ENCODE data around the gene NSMCE1.
A peak's percentile ranks its signal among the peaks of the same experiment; 100 is the strongest.

Gene NSMCE1

DNA sequence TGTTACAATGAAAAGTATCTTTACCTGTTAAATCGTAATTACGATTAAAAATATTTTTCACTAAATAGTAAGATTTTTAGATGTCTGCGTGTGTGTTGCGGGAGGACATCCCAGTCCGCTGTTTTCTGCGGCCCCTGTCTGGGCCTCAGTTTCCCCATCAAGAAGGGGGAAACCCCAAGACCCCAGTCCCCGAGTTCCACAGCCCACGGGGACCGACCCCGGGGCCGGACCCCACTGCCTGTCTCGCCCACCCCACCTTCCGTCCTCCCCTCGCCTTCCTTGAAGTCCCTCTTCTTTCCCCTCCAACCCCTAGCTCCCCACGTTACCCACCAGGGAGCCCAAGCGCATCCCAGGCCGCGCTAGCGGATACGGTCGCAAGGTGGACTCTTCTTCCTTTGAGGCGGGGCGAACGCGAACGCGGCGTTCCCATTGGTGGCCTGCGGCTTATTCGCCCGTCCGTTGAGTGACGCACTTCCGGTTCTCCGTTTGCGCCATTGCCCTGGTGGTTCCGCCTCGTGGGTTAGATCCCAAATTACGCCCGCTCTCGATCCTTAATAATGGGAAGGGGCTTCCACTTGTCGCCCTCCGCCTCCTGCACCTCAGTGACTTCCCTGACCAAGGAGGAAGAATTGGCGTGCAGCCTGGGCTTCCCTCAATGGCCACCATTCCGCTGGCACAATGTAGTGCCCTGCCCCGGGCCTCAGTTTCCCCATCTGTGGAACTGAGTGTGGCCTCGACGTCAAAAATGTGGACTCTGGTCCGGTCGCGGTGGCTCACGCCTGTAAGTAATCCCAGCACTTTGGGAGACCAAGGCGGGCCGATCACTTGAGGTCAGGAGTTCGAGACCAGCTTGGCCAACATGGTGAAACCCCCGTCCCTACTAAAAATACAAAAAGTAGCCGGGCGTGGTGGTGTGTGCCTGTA, at the start of gene NSMCE1:
Gene NSMCE1, minus strand, starts transcription at position 397 of the 924 bp plus-strand sequence. CDS start 11,202 bp downstream, outside the sequence.
- peak; percentile 97 for DNase-seq

DNA sequence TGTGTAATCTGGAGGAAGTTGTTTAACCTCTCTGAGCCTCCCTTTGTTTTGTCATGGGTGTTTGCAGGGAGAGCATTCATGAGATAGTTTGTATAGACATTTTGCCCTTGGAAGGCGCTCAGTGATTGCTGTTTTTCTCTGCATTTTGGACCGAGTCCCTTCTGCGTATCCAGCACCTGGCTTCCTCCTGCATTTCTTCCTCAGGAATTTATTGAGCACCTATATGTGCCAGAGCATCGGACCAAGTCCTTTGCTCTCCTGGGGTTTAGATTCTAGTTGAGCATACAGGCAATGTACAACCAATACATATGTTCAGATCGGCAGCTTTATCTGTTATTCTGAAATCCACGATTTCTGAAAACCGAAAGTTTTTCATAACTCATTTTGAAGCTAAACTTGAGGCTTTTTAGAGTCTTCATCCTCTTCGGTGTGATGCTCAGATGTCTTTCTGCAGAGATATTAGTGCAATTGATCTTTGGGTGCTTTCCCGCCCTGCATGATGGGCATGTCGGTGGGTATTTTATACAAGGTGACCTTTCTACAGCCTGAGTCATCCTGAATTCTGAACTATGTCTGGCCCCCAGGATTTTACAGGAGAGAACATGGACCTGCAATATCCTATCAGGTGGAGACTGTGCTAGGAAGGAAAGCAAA, 49.3 kb upstream of the NSMCE1 start:
- no peak for DNase-seq

- no peak for DNase-seq
Measured at GRCh38 chr16:27317320-27317719, 48.7 kb upstream of the NSMCE1 start.

GRCh38 chr16:27316038-27316680, 47.6 kb upstream of the NSMCE1 start:
- DNase-seq, result no peak

GRCh38 chr16:27315333-27316037, 46.9 kb upstream of the NSMCE1 start:
- DNase-seq, result peak; percentile 33

DNA sequence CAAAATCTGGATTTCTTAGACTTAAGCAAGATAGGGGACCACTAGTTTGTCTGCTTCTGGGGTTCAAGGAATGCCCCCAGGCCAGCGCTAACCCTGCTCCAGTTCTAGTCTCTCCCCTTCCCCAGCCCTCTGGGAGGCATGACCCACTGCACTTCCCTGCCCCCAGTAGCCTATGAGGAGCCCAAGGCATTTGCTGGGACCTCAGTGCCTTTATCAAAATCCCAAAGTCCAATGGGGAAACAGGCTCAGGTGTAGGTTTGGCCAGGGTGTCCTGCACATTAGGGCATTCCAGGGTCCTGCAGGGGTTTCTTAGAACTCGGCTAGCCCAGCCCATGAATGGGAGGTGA, 46.4 kb upstream of the NSMCE1 start:
- no peak for DNase-seq

GRCh38 chr16:27314161-27314723, 45.7 kb upstream of the NSMCE1 start:
- DNase-seq, result peak; percentile 22

- peak; percentile 50 for DNase-seq
Measured at GRCh38 chr16:27313422-27314160, 45.0 kb upstream of the NSMCE1 start, which contains the start of gene IL4R. TSS of gene IL4R (plus strand) at chr16:27313974. CDS start at chr16:27340204, 26,230 bp downstream.

DNA sequence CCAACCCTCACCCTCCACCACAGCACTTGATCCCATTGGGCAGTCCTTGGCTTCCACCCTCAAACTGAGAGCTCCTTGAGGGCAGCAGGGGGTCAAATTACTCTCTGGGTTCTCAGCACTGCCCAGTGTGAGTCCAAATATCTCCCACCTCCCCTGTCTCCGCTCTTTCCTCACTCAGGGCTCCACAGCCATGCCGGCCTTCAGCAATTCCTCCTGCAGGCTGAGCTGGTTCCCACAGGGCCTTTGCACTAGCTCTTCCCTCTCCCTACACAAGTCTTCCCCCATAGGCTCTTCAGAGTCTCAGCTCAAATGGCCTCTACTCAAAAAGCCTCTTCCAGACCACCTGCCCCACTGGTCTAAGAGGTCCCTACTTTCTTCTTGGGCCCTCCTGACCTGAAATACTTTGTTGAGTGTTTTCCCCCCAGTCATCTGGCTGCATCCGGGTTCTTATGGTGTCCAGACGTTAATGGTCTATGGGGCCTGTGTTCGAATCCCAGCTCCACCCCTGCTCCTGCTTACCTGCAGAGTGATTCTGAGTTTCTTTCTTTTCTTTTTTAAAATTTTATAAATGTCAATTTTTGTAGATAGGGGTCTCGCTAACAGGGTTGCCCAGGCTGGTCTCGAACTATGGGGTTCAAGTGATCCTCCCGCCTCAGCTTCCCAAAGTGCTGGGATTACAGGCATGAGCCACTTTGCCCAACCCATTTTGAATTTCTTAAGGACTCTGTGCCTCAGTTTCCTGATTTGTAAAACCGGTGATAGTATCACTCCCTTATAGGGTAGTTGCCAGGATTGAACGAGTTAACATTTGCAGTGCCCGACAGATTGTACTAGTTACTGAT, 44.2 kb upstream of the NSMCE1 start:
- no peak for DNase-seq

DNA sequence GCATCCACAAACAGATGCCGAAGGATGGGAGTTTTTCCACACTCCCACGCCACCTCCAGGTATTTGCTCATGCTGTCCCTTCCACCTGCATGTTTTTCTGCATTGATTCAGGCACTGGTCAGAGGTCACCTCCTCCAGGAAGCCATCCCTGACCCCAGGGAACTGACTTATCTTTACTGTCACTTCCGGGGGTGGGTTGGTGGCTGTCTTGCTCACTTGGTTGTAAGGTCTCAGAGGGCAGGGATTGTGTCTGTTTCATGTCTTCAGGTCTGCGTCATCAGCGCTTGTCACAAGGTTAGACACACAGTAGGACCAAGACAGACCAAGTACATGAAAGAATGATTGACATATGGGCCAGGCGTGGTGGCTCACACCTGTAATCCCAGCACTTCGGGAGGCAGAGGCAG, 43.3 kb upstream of the NSMCE1 start:
- DNase-seq, result no peak

DNA sequence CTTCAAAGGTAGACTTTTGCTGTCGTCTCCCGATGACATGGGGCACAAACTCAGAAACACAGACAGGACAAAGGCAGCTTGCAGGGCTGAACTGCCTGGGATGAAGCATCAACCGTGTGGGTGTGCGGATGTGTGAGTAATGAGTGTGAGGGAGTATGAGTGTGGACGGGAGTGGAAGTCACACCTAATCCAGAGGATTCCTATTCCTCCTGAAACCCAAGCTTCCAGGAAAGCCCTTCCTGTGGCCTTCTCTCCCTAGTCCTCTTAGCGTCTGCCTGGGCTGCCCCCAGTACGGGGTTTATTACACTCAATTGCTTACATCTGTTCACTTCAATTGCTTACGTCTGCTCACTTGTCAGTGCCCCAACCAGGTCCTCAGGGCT, 42.9 kb upstream of the NSMCE1 start:
- DNase-seq, result no peak

- DNase-seq, result no peak
Measured at GRCh38 chr16:27310576-27311447, 42.2 kb upstream of the NSMCE1 start.

DNA sequence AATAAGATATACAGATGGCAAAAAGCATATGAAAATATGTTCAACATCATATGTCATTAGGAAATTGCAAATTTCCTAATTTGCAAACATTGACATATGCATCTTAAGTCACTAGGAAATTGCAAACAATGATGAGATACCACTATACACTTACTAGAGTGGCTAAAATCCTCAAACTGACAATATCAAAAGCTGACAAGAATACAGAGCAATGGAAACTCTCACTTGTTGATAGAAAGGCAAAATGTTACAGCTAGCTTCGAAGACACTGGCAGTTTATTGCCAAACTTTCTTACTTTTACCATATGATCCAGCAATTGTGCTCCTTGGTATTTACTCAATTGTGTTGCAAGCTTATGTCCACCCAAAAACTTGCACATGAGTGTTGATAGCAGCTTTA, 40.2 kb upstream of the NSMCE1 start:
- no peak for DNase-seq

DNA sequence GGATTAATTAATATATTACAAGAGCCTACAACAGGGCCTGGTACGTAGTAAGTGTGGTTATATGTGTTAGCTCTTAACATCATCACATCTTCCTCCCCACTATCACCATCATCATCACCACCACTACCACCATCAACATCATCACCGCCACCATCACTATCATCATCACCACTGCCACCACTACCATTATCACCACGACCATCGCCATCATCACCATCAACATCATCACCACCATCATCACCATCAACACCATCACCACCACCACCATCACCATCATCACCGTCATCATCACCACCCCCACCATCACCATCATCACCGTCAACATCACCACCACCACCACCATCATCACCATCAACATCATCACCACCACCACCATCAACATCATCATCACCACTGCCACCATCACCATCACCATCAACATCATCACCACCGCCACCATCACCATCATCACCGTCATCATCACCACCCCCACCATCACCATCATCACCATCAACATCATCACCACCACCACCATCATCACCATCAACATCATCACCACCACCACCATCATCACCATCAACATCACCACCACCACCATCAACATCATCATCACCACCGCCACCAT, 37.4 kb upstream of the NSMCE1 start:
- DNase-seq, result no peak

- no peak for DNase-seq
Measured at GRCh38 chr16:27304881-27305745, 36.5 kb upstream of the NSMCE1 start.

- no peak for DNase-seq
Measured at GRCh38 chr16:27304102-27304501, 35.5 kb upstream of the NSMCE1 start.

DNA sequence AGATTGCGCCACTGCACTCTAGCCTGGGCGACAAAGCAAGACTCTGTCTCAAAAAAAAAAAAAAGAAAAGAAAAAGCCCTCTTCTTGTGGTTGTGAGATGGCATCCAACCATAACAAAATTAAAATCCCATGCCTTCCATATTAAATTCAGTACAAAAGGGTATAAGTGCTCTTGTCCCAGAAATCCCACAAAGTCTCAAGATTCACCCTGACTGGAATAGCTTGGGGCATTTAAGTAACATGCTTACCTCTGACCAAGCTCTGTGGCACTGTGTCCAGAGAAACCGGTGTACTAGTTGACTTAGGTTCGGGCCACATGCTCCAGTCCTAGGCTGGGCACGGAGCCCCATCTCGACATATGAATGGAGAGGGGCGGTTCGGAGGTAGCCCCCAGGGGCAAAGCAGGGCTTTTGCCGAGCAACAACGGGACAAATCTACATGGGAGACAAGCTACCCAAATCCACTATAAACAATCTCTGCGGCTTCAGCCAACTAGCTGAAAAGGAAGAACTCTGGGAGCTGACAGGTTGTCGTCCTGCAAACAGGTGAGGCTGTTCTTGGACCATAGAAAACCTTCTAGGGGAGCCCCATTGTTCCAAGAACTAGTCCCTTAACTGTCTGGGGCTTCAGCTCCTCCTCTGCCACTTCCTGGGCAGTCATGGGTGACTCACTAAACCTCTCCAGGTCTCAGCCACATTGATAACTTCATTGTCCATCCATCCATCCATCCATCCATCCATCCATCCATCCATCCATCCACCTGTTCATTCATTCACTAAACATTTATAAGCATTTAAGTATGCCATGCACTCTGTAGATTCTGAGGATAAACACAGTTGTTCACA, 34.9 kb upstream of the NSMCE1 start:
- DNase-seq, result no peak

- DNase-seq, result no peak
Measured at GRCh38 chr16:27302126-27302525, 33.6 kb upstream of the NSMCE1 start.

Data from activated gamma-delta T cell treated with Interleukin-2 at 50 U/mL for 16 hours (primary cell).